ENCODE measurements around the gene DIMT1.

Gene DIMT1

GRCh38 chr5:62431735-62432620 is 28.3 kb upstream of the DIMT1 start:
- no peaks in the 10 kb centered on the region for H3K9me3 ChIP-seq (ENCODE audit: control insufficient read depth, low read length)
- H2AFZ ChIP-seq (ENCODE audit: low read depth, low read length) = no peak overlapping the region
- H2AK5ac ChIP-seq (ENCODE audit: low read length, severe bottlenecking) = no peak overlapping the region
- H3K79me1 ChIP-seq (replicated peaks; ENCODE audit: low read length, poor library complexity, severe bottlenecking) = peaks cover 30% of the 10 kb centered on the region
- H3K36me3 ChIP-seq (ENCODE audit: control insufficient read depth in 1 of 2, insufficient read depth in 2 of 2, low read depth in 1 of 2, low read length in 2 of 2) = peaks cover 0 to 2% of the 10 kb centered on the region in 2 experiments
- H3K4me2 ChIP-seq (ENCODE audit: low read length, poor library complexity, severe bottlenecking) = no peak overlapping the region
- no peak overlapping the region for H2BK12ac ChIP-seq (ENCODE audit: low read length in 2 of 2)
- no peak overlapping the region for H4K8ac ChIP-seq (ENCODE audit: low read length)
- no peak overlapping the region for H3K27ac ChIP-seq (ENCODE audit: low read length, poor library complexity, severe bottlenecking)
- H3K23ac ChIP-seq (ENCODE audit: low read length in 2 of 2) = no peak overlapping the region
- DNase-seq = no peak
- H2BK5ac ChIP-seq (ENCODE audit: low read depth, low read length, poor library complexity, severe bottlenecking) = no peak overlapping the region
- H3K4ac ChIP-seq (ENCODE audit: low read depth in 1 of 2, low read length in 2 of 2) = no peak overlapping the region
- H3K18ac ChIP-seq (ENCODE audit: low read depth in 1 of 2, low read length in 2 of 2) = no peak overlapping the region
- peaks cover 3% of the 10 kb centered on the region for H3K4me1 ChIP-seq (ENCODE audit: control insufficient read depth, insufficient read depth, low read depth, low read length)
- H3K14ac ChIP-seq (ENCODE audit: low read length in 2 of 2) = no peak overlapping the region
- H3K4me3 ChIP-seq (ENCODE audit: insufficient read depth in 1 of 2, low read depth in 1 of 2, low read length in 2 of 2) = peak overlapping the region in 1 of 2 experiments; percentile 10
- H2BK120ac ChIP-seq (ENCODE audit: low read depth, low read length) = peak overlapping the region; percentile 49
- H2BK15ac ChIP-seq (ENCODE audit: low read depth, poor library complexity, severe bottlenecking) = no peak overlapping the region
- no peak overlapping the region for H4K91ac ChIP-seq (ENCODE audit: low read length)
- peak overlapping the region; percentile 25 for H3K9ac ChIP-seq (ENCODE audit: low read length)
- no peaks in the 10 kb centered on the region for H3K27me3 ChIP-seq (ENCODE audit: control insufficient read depth in 1 of 2, insufficient read depth in 1 of 2, low read length in 2 of 2)
- WGBS = 93% methylated on average over 10 of the region's 11 CpGs

- Histone ChIP-seq H3K27ac (ENCODE audit: low read length, poor library complexity, severe bottlenecking) (no peak overlapping the region), H3K9me3 (ENCODE audit: control insufficient read depth, low read length) (no peaks in the 10 kb centered on the region), H2BK120ac (ENCODE audit: low read depth, low read length) (no peak overlapping the region), H3K18ac (ENCODE audit: low read depth in 1 of 2, low read length in 2 of 2) (no peak overlapping the region), H2AFZ (ENCODE audit: low read depth, low read length) (no peak overlapping the region), H3K79me1 (replicated peaks; ENCODE audit: low read length, poor library complexity, severe bottlenecking) (peaks cover 19% of the 10 kb centered on the region), H3K23ac (ENCODE audit: low read length in 2 of 2) (no peak overlapping the region), H3K27me3 (ENCODE audit: control insufficient read depth in 1 of 2, insufficient read depth in 1 of 2, low read length in 2 of 2) (no peaks in the 10 kb centered on the region), H4K91ac (ENCODE audit: low read length) (no peak overlapping the region), H3K4ac (ENCODE audit: low read depth in 1 of 2, low read length in 2 of 2) (no peak overlapping the region), H3K14ac (ENCODE audit: low read length in 2 of 2) (no peak overlapping the region), H2AK5ac (ENCODE audit: low read length, severe bottlenecking) (no peak overlapping the region), H3K36me3 (ENCODE audit: control insufficient read depth in 1 of 2, insufficient read depth in 2 of 2, low read depth in 1 of 2, low read length in 2 of 2) (peaks cover 0 to 2% of the 10 kb centered on the region in 2 experiments), H3K4me2 (ENCODE audit: low read length, poor library complexity, severe bottlenecking) (no peak overlapping the region), H2BK5ac (ENCODE audit: low read depth, low read length, poor library complexity, severe bottlenecking) (no peak overlapping the region), H4K8ac (ENCODE audit: low read length) (no peak overlapping the region), H3K9ac (ENCODE audit: low read length) (no peak overlapping the region), H3K4me3 (ENCODE audit: insufficient read depth in 1 of 2, low read depth in 1 of 2, low read length in 2 of 2) (no peak overlapping the region), H3K4me1 (ENCODE audit: control insufficient read depth, insufficient read depth, low read depth, low read length) (peaks cover 2% of the 10 kb centered on the region), H2BK15ac (ENCODE audit: low read depth, poor library complexity, severe bottlenecking) (no peak overlapping the region), H2BK12ac (ENCODE audit: low read length in 2 of 2) (no peak overlapping the region)
- DNase-seq = no peak
- 100% methylated on average over 1 of the region's 1 CpG for WGBS
These were observed 21.1 kb upstream of the DIMT1 start for GRCh38 chr5:62424763-62425162.

GRCh38 chr5:62421414-62421813 is 17.7 kb upstream of the DIMT1 start:
- no peak overlapping the region for H4K91ac ChIP-seq (ENCODE audit: low read length)
- H3K23ac ChIP-seq (ENCODE audit: low read length in 2 of 2) = no peak overlapping the region
- H3K27ac ChIP-seq (ENCODE audit: low read length, poor library complexity, severe bottlenecking) = no peak overlapping the region
- no peak overlapping the region for H4K8ac ChIP-seq (ENCODE audit: low read length)
- no peaks in the 10 kb centered on the region for H3K27me3 ChIP-seq (ENCODE audit: control insufficient read depth in 1 of 2, insufficient read depth in 1 of 2, low read length in 2 of 2)
- H3K9me3 ChIP-seq (ENCODE audit: control insufficient read depth, low read length) = no peaks in the 10 kb centered on the region
- no peak overlapping the region for H2AFZ ChIP-seq (ENCODE audit: low read depth, low read length)
- no peak overlapping the region for H2AK5ac ChIP-seq (ENCODE audit: low read length, severe bottlenecking)
- no peak overlapping the region for H3K4me2 ChIP-seq (ENCODE audit: low read length, poor library complexity, severe bottlenecking)
- no peaks in the 10 kb centered on the region for H3K4me1 ChIP-seq (ENCODE audit: control insufficient read depth, insufficient read depth, low read depth, low read length)
- no peak overlapping the region for H3K4me3 ChIP-seq (ENCODE audit: insufficient read depth in 1 of 2, low read depth in 1 of 2, low read length in 2 of 2)
- 100% methylated on average over 1 of the region's 1 CpG for WGBS
- no peak overlapping the region for H3K4ac ChIP-seq (ENCODE audit: low read depth in 1 of 2, low read length in 2 of 2)
- H3K18ac ChIP-seq (ENCODE audit: low read depth in 1 of 2, low read length in 2 of 2) = no peak overlapping the region
- H2BK5ac ChIP-seq (ENCODE audit: low read depth, low read length, poor library complexity, severe bottlenecking) = no peak overlapping the region
- no peak overlapping the region for H2BK12ac ChIP-seq (ENCODE audit: low read length in 2 of 2)
- no peak overlapping the region for H2BK120ac ChIP-seq (ENCODE audit: low read depth, low read length)
- no peak overlapping the region for H2BK15ac ChIP-seq (ENCODE audit: low read depth, poor library complexity, severe bottlenecking)
- no peak for DNase-seq
- peaks cover 26% of the 10 kb centered on the region for H3K79me1 ChIP-seq (replicated peaks; ENCODE audit: low read length, poor library complexity, severe bottlenecking)
- H3K9ac ChIP-seq (ENCODE audit: low read length) = no peak overlapping the region
- no peak overlapping the region for H3K14ac ChIP-seq (ENCODE audit: low read length in 2 of 2)
- H3K36me3 ChIP-seq (ENCODE audit: control insufficient read depth in 1 of 2, insufficient read depth in 2 of 2, low read depth in 1 of 2, low read length in 2 of 2) = peaks cover 0 to 2% of the 10 kb centered on the region in 2 experiments

- no peak overlapping the region for H3K4ac ChIP-seq (ENCODE audit: low read depth in 1 of 2, low read length in 2 of 2)
- H3K27ac ChIP-seq (ENCODE audit: low read length, poor library complexity, severe bottlenecking) = no peak overlapping the region
- H3K9me3 ChIP-seq (ENCODE audit: control insufficient read depth, low read length) = no peaks in the 10 kb centered on the region
- H3K27me3 ChIP-seq (ENCODE audit: control insufficient read depth in 1 of 2, insufficient read depth in 1 of 2, low read length in 2 of 2) = no peaks in the 10 kb centered on the region
- H3K9ac ChIP-seq (ENCODE audit: low read length) = no peak overlapping the region
- WGBS = 99% methylated on average over 3 of the region's 3 CpGs
- H3K23ac ChIP-seq (ENCODE audit: low read length in 2 of 2) = no peak overlapping the region
- H2BK120ac ChIP-seq (ENCODE audit: low read depth, low read length) = no peak overlapping the region
- peaks cover 0 to 2% of the 10 kb centered on the region in 2 experiments for H3K36me3 ChIP-seq (ENCODE audit: control insufficient read depth in 1 of 2, insufficient read depth in 2 of 2, low read depth in 1 of 2, low read length in 2 of 2)
- no peak overlapping the region for H4K8ac ChIP-seq (ENCODE audit: low read length)
- H3K4me2 ChIP-seq (ENCODE audit: low read length, poor library complexity, severe bottlenecking) = no peak overlapping the region
- H3K18ac ChIP-seq (ENCODE audit: low read depth in 1 of 2, low read length in 2 of 2) = no peak overlapping the region
- no peak overlapping the region for H3K4me3 ChIP-seq (ENCODE audit: insufficient read depth in 1 of 2, low read depth in 1 of 2, low read length in 2 of 2)
- DNase-seq = no peak
- no peak overlapping the region for H2AFZ ChIP-seq (ENCODE audit: low read depth, low read length)
- no peaks in the 10 kb centered on the region for H3K4me1 ChIP-seq (ENCODE audit: control insufficient read depth, insufficient read depth, low read depth, low read length)
- no peak overlapping the region for H2AK5ac ChIP-seq (ENCODE audit: low read length, severe bottlenecking)
- no peak overlapping the region for H4K91ac ChIP-seq (ENCODE audit: low read length)
- peaks cover 21% of the 10 kb centered on the region for H3K79me1 ChIP-seq (replicated peaks; ENCODE audit: low read length, poor library complexity, severe bottlenecking)
- no peak overlapping the region for H2BK15ac ChIP-seq (ENCODE audit: low read depth, poor library complexity, severe bottlenecking)
- H3K14ac ChIP-seq (ENCODE audit: low read length in 2 of 2) = no peak overlapping the region
- no peak overlapping the region for H2BK12ac ChIP-seq (ENCODE audit: low read length in 2 of 2)
- H2BK5ac ChIP-seq (ENCODE audit: low read depth, low read length, poor library complexity, severe bottlenecking) = no peak overlapping the region
These were observed 15.9 kb upstream of the DIMT1 start for GRCh38 chr5:62419609-62420008.

Measured in mesenchymal stem cell (in vitro differentiated cells and primary cell).